Measurements from ENCODE around the gene MKNK1.

MKNK1 gene

GRCh38 chr1:46517010-46517600, 87.0 kb downstream of the MKNK1 start:
- Histone ChIP-seq H3K27ac (ENCODE audit: extremely low read depth, low read depth, low read length) (no peak overlapping the region), H3K36me3 (ENCODE audit: control insufficient read depth in 2 of 2, insufficient read depth in 1 of 2, low read length in 2 of 2) (no peaks in the 10 kb centered on the region), H3K9me3 (ENCODE audit: control insufficient read depth, insufficient read depth, low read depth, low read length) (no peaks in the 10 kb centered on the region), H3K4me1 (ENCODE audit: control insufficient read depth, insufficient read depth, low read length) (no peaks in the 10 kb centered on the region; the same call in 1 of the 2 replicates), H3K4me3 (ENCODE audit: low read depth, low read length) (no peak overlapping the region)
- ChIA-PET POLR2A (no interaction called here), CTCF (interaction anchor here (0.6 to 9.0 kb wide), 6 partner anchors 34 to 203 kb away, joined by 3 to 56 read pairs (median 4); no protein-coding TSS in a partner anchor)
- TF ChIP-seq ZBTB7A (tag by site-specific recombination; IDR thresholded peaks at IDR 0.05; ENCODE audit: low read depth) (no peak), ZNF174 (tag by site-specific recombination; IDR thresholded peaks at IDR 0.05) (no peak), PRDM4 (tag by site-specific recombination; IDR thresholded peaks at IDR 0.05) (no peak), ZNF792 (tag by site-specific recombination; IDR thresholded peaks at IDR 0.05) (peak; percentile 83), TSHZ1 (tag by site-specific recombination; IDR thresholded peaks at IDR 0.05; ENCODE audit: borderline replicate concordance) (no peak), ZNF837 (tag by site-specific recombination; IDR thresholded peaks at IDR 0.05) (no peak), AEBP2 (tag by site-specific recombination; IDR thresholded peaks at IDR 0.05; ENCODE audit: borderline replicate concordance) (no peak), PATZ1 (tag by site-specific recombination; IDR thresholded peaks at IDR 0.05) (peak; percentile 73), ZNF426 (tag by site-specific recombination; IDR thresholded peaks at IDR 0.05) (no peak), ZNF501 (tag by site-specific recombination; IDR thresholded peaks at IDR 0.05) (no peak), ZBTB49 (tag by site-specific recombination; IDR thresholded peaks at IDR 0.05; ENCODE audit: low read depth) (no peak), ZNF624 (tag by site-specific recombination; IDR thresholded peaks at IDR 0.05) (no peak), ZBTB1 (tag by site-specific recombination; IDR thresholded peaks at IDR 0.05) (no peak), ZNF571 (tag by site-specific recombination; IDR thresholded peaks at IDR 0.05) (no peak), ZNF48 (tag by site-specific recombination; IDR thresholded peaks at IDR 0.05) (no peak), ZNF10 (tag by site-specific recombination; IDR thresholded peaks at IDR 0.05) (no peak), ZBTB48 (tag by site-specific recombination; IDR thresholded peaks at IDR 0.05) (peak; percentile 79), ZNF621 (tag by site-specific recombination; IDR thresholded peaks at IDR 0.05) (no peak), ZNF514 (tag by site-specific recombination; IDR thresholded peaks at IDR 0.05) (no peak), IKZF3 (tag by site-specific recombination; IDR thresholded peaks at IDR 0.05) (peak; percentile 60), ZNF664 (tag by site-specific recombination; IDR thresholded peaks at IDR 0.05) (no peak), ZNF266 (tag by site-specific recombination; IDR thresholded peaks at IDR 0.05; ENCODE audit: low read depth) (no peak), ZNF239 (tag by site-specific recombination; IDR thresholded peaks at IDR 0.05) (no peak), ZNF416 (tag by site-specific recombination; IDR thresholded peaks at IDR 0.05) (no peak), PBX3 (CRISPR knock-in tag; IDR thresholded peaks at IDR 0.05) (no peak), ZNF510 (tag by site-specific recombination; IDR thresholded peaks at IDR 0.05; ENCODE audit: insufficient replicate concordance) (no peak)

All from HEK293 (cell line).